GM12878 (cell line): Measurements from ENCODE around the gene ZNF764.

ENCODE experiments used
- E2F4 ChIP-seq: IDR thresholded peaks from 2 replicates; pipeline ENCODE4 v1.6.1; 2012; ENCODE audit warnings: low read depth, low read length, improper control_type of control experiment
- GABPA ChIP-seq: IDR thresholded peaks from 2 replicates; pipeline ENCODE4 v1.6.1; 2014; ENCODE audit warnings: antibody characterized with exemption, low read depth, mild to moderate bottlenecking, inconsistent platforms
- JUNB ChIP-seq: IDR thresholded peaks from 2 replicates; pipeline ENCODE4 v1.6.1; 2016; ENCODE audit warnings: antibody characterized with exemption, mild to moderate bottlenecking
- USF1 ChIP-seq: IDR thresholded peaks from 2 replicates; pipeline ENCODE4 v1.6.1; 2011; ENCODE audit warnings: borderline replicate concordance, low read depth, mild to moderate bottlenecking, moderate library complexity, mixed read lengths, low read length; ENCODE audit not compliant: insufficient read depth; ENCODE audit errors: extremely low read length

- TF ChIP-seq E2F4 (no peak), GABPA (no peak), JUNB (no peak), USF1 (no peak)
Observed at GRCh38 chr16:30592871-30593270, 34.7 kb upstream of the ZNF764 start.
